Activated CD4-positive, alpha-beta memory T cell treated with anti-CD3 and anti-CD28 coated beads for 36 hours (primary cell): ENCODE measurements around the gene TRPM8. TPM values are rescaled to one million over a fixed set of nuclear protein-coding genes. Genes with fewer than 3 reads are reported as not detected.

ENCODE experiments used
- CTCF ChIA-PET: fragments of 350-600 bp; sonication (Branson Sonifier 250); formaldehyde crosslinking; loops from one replicate; lab custom pipeline; 2021; ENCODE audit warnings: antibody characterized with exemption, inconsistent platforms; lab: Charles Lee
- POLR2A ChIA-PET: fragments of 350-600 bp; sonication (Branson Sonifier 250); formaldehyde crosslinking; loops from one replicate; lab custom pipeline; 2021; ENCODE audit warnings: antibody characterized with exemption; lab: Charles Lee
- DNase-seq: peaks from one replicate; pipeline ENCODE4 v3.0.0-alpha.2; 2020
- H3K27ac Mint-ChIP-seq: one replicate; pipeline ENCODE4 v1.8.0; 2021; ENCODE audit warnings: mixed read lengths
- H3K27me3 Mint-ChIP-seq: one replicate; pipeline ENCODE4 v1.8.0; 2021; ENCODE audit warnings: mixed read lengths
- H3K36me3 Mint-ChIP-seq: one replicate; pipeline ENCODE4 v1.8.0; 2021; ENCODE audit warnings: mixed read lengths
- H3K4me1 Mint-ChIP-seq: one replicate; pipeline ENCODE4 v1.8.0; 2021; ENCODE audit warnings: low read depth, mixed read lengths
- H3K4me3 Mint-ChIP-seq: one replicate; pipeline ENCODE4 v1.8.0; 2021; ENCODE audit warnings: mild to moderate bottlenecking, mixed read lengths
- H3K9me3 Mint-ChIP-seq: one replicate; pipeline ENCODE4 v1.8.0; 2021; ENCODE audit warnings: mixed read lengths
- intact Hi-C: fragments of 100-400 bp; cut with micrococcal nuclease; formaldehyde crosslinking; loops from one replicate; pipeline ENCODE4 v1.15.1; 2023
- total RNA-seq, 2 experiments: library from RNA; stranded (reverse); gene quantifications; one replicate each; pipeline ENCODE4 v1.2.3, GENCODE V29; 2021

The TRPM8 gene
- total RNA-seq, 2 experiments from 2014 or later: not detected

DNA sequence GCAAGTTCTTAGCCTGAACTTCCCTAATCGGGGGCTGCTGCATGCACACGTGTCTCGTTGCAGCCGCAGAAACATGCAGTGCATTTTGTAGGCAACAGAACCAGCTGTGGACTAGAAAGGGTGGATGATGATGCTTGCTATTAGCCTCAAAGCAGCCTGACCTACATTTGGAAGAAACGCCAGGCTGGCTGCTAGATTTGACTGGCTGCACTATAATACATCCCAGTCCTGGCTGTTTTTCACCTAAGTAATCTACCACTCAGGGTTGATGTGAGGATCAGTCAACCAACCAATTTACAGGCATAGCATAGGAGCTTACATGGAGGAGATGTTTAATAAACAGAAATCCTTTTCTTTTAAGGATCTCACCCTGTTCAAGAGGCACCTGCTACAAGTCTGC lies 77.0 kb downstream of the TRPM8 start:
- Mint-ChIP-seq H3K27me3 (no peaks in the 10 kb centered on the region), H3K4me3 (no peak overlapping the region), H3K27ac (no peak overlapping the region), H3K9me3 (peaks cover 3% of the 10 kb centered on the region), H3K36me3 (peaks cover 1% of the 10 kb centered on the region), H3K4me1 (peaks cover 60% of the 10 kb centered on the region)
- ChIA-PET CTCF (interaction anchor here (0.6 kb wide), 1 partner anchor 31 kb away, joined by 5 read pairs; no protein-coding TSS in a partner anchor), POLR2A (no interaction called here)
- no peak for DNase-seq
- intact Hi-C loops: loop anchor here (5.0 kb wide), 3 partner anchors 108 to 298 kb away; no protein-coding TSS in a partner anchor

GRCh38 chr2:233996000-233996399 lies 78.8 kb downstream of the TRPM8 start:
- CTCF ChIA-PET: interaction anchor here (0.6 kb wide), 1 partner anchor 550 kb away, joined by 4 read pairs; no protein-coding TSS in a partner anchor
- intact Hi-C loops: no loop called here
- Mint-ChIP-seq H3K27ac (no peak overlapping the region), H3K4me3 (no peak overlapping the region), H3K9me3 (no peaks in the 10 kb centered on the region), H3K4me1 (peaks cover 50% of the 10 kb centered on the region), H3K27me3 (no peaks in the 10 kb centered on the region), H3K36me3 (no peaks in the 10 kb centered on the region)
- POLR2A ChIA-PET: no interaction called here
- no peak for DNase-seq

- intact Hi-C loops: no loop called here
- Mint-ChIP-seq H3K27me3 (no peaks in the 10 kb centered on the region), H3K27ac (no peak overlapping the region), H3K36me3 (no peaks in the 10 kb centered on the region), H3K4me1 (peaks cover 50% of the 10 kb centered on the region), H3K9me3 (no peaks in the 10 kb centered on the region), H3K4me3 (no peak overlapping the region)
- ChIA-PET CTCF (no interaction called here), POLR2A (no interaction called here)
- DNase-seq: no peak
Measured at GRCh38 chr2:233996461-233996860, 79.3 kb downstream of the TRPM8 start.

- no peaks in the 10 kb centered on the region for H3K36me3 Mint-ChIP-seq
- peaks cover 51% of the 10 kb centered on the region for H3K4me1 Mint-ChIP-seq
- no peak overlapping the region for H3K27ac Mint-ChIP-seq
- intact Hi-C loops: no loop called here
- POLR2A ChIA-PET: no interaction called here
- no peaks in the 10 kb centered on the region for H3K9me3 Mint-ChIP-seq
- H3K27me3 Mint-ChIP-seq: no peaks in the 10 kb centered on the region
- no peak for DNase-seq
- H3K4me3 Mint-ChIP-seq: no peak overlapping the region
- CTCF ChIA-PET: no interaction called here
Measured at GRCh38 chr2:233997707-233998106, 80.5 kb downstream of the TRPM8 start.

- intact Hi-C loops: no loop called here
- no peaks in the 10 kb centered on the region for H3K36me3 Mint-ChIP-seq
- no peak overlapping the region for H3K4me3 Mint-ChIP-seq
- POLR2A ChIA-PET: no interaction called here
- CTCF ChIA-PET: no interaction called here
- peaks cover 55% of the 10 kb centered on the region for H3K4me1 Mint-ChIP-seq
- no peak for DNase-seq
- H3K27me3 Mint-ChIP-seq: no peaks in the 10 kb centered on the region
- H3K9me3 Mint-ChIP-seq: no peaks in the 10 kb centered on the region
- no peak overlapping the region for H3K27ac Mint-ChIP-seq
Measured at GRCh38 chr2:233999182-233999581, 82.0 kb downstream of the TRPM8 start.

GRCh38 chr2:234001380-234002160 lies 84.4 kb downstream of the TRPM8 start:
- peak overlapping the region; percentile 49 for H3K27ac Mint-ChIP-seq
- ChIA-PET POLR2A (interaction anchor here (0.5 kb wide), 1 partner anchor 142 kb away, joined by 4 read pairs; no protein-coding TSS in a partner anchor), CTCF (no interaction called here)
- peak; percentile 42 for DNase-seq
- intact Hi-C loops: loop anchor here (5.0 kb wide), 1 partner anchor 491 kb away; no protein-coding TSS in a partner anchor
- no peaks in the 10 kb centered on the region for H3K36me3 Mint-ChIP-seq
- H3K4me3 Mint-ChIP-seq: no peak overlapping the region
- peaks cover 46% of the 10 kb centered on the region for H3K4me1 Mint-ChIP-seq
- no peaks in the 10 kb centered on the region for H3K9me3 Mint-ChIP-seq
- no peaks in the 10 kb centered on the region for H3K27me3 Mint-ChIP-seq

GRCh38 chr2:234002281-234002680 lies 85.1 kb downstream of the TRPM8 start:
- Mint-ChIP-seq H3K4me3 (no peak overlapping the region), H3K36me3 (no peaks in the 10 kb centered on the region), H3K27ac (no peak overlapping the region), H3K9me3 (no peaks in the 10 kb centered on the region), H3K4me1 (peaks cover 44% of the 10 kb centered on the region), H3K27me3 (no peaks in the 10 kb centered on the region)
- no peak for DNase-seq
- CTCF ChIA-PET: no interaction called here
- POLR2A ChIA-PET: no interaction called here
- intact Hi-C loops: loop anchor here (5.0 kb wide), 1 partner anchor 490 kb away; no protein-coding TSS in a partner anchor

- ChIA-PET CTCF (no interaction called here), POLR2A (no interaction called here)
- no peaks in the 10 kb centered on the region for H3K9me3 Mint-ChIP-seq
- DNase-seq: peak; percentile 71
- H3K36me3 Mint-ChIP-seq: no peaks in the 10 kb centered on the region
- no peaks in the 10 kb centered on the region for H3K27me3 Mint-ChIP-seq
- peaks cover 38% of the 10 kb centered on the region for H3K4me1 Mint-ChIP-seq
- intact Hi-C loops: loop anchor here (2.0 to 5.0 kb wide), 2 partner anchors 13 to 488 kb away; no protein-coding TSS in a partner anchor
- no peak overlapping the region for H3K27ac Mint-ChIP-seq
- no peak overlapping the region for H3K4me3 Mint-ChIP-seq
Measured at GRCh38 chr2:234003972-234004617, 86.9 kb downstream of the TRPM8 start.

DNA sequence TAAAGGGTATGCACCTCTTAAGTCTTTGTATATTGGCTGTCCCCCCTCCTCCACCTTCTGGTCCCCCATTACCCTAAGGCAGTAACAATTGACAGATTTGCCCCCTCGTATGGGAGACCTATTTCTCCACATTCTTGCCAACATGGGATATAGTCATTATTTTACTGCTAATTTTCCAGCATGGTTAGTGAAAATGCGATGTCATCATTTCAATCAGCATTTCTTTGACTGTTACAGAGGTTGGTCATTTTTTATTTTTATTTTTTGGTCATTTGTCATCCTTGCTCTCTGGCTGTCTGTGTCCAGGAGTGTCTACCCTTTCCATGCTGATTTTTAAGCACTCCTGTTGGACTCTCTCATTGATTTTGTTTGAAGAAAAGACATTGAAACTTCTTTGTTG lies 88.0 kb downstream of the TRPM8 start:
- ChIA-PET POLR2A (no interaction called here), CTCF (no interaction called here)
- no peak overlapping the region for H3K27ac Mint-ChIP-seq
- intact Hi-C loops: loop anchor here (2.0 kb wide), 1 partner anchor 14 kb away; no protein-coding TSS in a partner anchor
- no peak for DNase-seq
- H3K9me3 Mint-ChIP-seq: no peaks in the 10 kb centered on the region
- no peaks in the 10 kb centered on the region for H3K36me3 Mint-ChIP-seq
- H3K27me3 Mint-ChIP-seq: no peaks in the 10 kb centered on the region
- peaks cover 33% of the 10 kb centered on the region for H3K4me1 Mint-ChIP-seq
- no peak overlapping the region for H3K4me3 Mint-ChIP-seq

DNA sequence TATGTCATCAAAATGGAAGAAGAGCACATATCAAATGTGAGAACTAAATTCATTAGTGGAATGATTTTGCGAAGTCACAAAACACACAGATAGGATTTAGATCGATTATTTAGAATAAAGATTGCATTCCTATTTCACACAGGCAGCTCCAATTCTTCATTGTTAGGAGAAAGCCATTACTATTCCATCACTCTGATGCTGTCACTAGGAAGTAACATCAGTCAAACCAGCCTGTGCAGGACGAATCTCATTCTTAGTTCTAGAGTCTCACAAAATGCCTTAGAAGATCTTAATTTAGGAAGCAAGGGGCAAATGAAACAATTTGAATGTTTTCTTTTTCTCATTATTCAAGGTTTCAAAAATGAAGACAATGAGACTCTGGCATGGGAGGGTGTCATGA lies 89.3 kb downstream of the TRPM8 start:
- no peaks in the 10 kb centered on the region for H3K36me3 Mint-ChIP-seq
- H3K27me3 Mint-ChIP-seq: no peaks in the 10 kb centered on the region
- no peak overlapping the region for H3K4me3 Mint-ChIP-seq
- ChIA-PET CTCF (no interaction called here), POLR2A (no interaction called here)
- H3K9me3 Mint-ChIP-seq: peaks cover 2% of the 10 kb centered on the region
- H3K27ac Mint-ChIP-seq: no peak overlapping the region
- intact Hi-C loops: no loop called here
- DNase-seq: no peak
- H3K4me1 Mint-ChIP-seq: peaks cover 24% of the 10 kb centered on the region

DNA sequence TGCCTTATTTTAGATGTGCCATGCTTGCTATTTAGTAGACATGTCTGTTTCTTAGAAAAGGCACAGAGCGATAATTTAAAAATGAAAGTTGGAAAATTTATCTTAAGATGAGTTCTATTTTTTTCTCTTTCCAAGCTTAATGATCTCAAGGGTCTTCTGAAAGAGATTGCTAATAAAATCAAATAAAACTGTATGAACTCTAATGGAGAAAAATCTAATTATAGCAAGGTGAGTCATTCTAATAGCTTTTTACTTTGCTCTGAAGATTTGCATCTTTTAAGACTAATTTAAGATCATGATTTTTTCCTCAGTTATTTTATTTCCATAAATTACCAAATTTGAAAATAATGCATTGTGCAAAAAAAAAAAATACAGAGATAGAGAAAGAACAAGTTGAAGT lies 97.3 kb downstream of the TRPM8 start:
- no peaks in the 10 kb centered on the region for H3K27me3 Mint-ChIP-seq
- CTCF ChIA-PET: no interaction called here
- H3K27ac Mint-ChIP-seq: no peak overlapping the region

GRCh38 chr2:234015861-234016260 lies 98.7 kb downstream of the TRPM8 start:
- Mint-ChIP-seq H3K9me3 (peaks cover 2% of the 10 kb centered on the region), H3K27me3 (no peaks in the 10 kb centered on the region), H3K36me3 (no peaks in the 10 kb centered on the region), H3K27ac (no peak overlapping the region), H3K4me3 (no peak overlapping the region), H3K4me1 (no peaks in the 10 kb centered on the region)
- ChIA-PET CTCF (no interaction called here), POLR2A (no interaction called here)
- no peak for DNase-seq
- intact Hi-C loops: no loop called here

More for the DNA sequence above, 97.3 kb downstream of the TRPM8 start:
- H3K9me3 Mint-ChIP-seq: peaks cover 2% of the 10 kb centered on the region
- no peak for DNase-seq
- POLR2A ChIA-PET: no interaction called here
- H3K4me1 Mint-ChIP-seq: no peaks in the 10 kb centered on the region
- no peaks in the 10 kb centered on the region for H3K36me3 Mint-ChIP-seq
- H3K4me3 Mint-ChIP-seq: no peak overlapping the region
- intact Hi-C loops: no loop called here
